WI38 (cell line): ENCODE results near the gene CYP21A2.
"Not testable (repeated sequence)": the region's sequence is repeated elsewhere in the genome, so short reads cannot be mapped to it uniquely, and the experiment has no call there.

Source experiments
- H3K4me3 ChIP-seq: 2 replicates; pipeline ENCODE4 v1.5.1; 2011; ENCODE audit warnings: low read depth, mild to moderate bottlenecking, control low read depth, low read length
- TF ChIP-seq, protein P1 (sequence below): IDR thresholded peaks from 2 replicates; pipeline ENCODE4 v1.5.1; 2012; ENCODE audit warnings: low read depth, mild to moderate bottlenecking, control low read depth, low read length

The CYP21A2 gene

DNA sequence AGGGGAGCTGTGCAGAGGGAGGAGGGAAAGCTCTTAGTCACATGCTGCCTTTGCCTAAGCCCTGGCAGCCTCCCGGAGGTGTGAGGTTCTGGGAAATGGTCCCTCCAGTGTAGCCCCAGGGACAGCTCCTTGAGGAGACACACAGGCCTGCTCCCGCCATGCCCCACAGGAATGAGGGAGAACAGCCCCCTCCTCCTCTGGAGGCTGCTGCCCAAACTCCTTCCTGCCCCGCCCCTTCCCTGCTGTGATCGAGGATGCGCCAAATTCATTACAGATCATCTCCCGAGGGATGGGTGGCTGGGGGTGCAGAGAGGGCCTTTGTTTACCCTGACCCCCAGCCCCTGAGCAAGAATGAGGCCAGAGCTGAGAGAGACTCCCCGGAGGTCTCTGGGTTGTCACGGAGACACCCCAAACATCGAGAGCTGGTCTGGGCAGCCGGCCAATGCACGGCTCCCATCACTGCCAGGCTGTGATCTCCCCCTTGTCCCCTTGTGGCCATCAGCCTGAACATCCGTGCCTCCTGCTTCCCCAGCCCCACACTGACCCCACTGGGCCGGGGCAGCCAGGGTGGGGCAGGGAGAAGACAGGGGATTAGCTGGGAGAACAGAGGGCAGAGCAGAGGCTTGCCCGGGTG is 8.4 kb downstream of the CYP21A2 start:
- no peak overlapping the region for H3K4me3 ChIP-seq
- TF ChIP-seq, protein P1, sequence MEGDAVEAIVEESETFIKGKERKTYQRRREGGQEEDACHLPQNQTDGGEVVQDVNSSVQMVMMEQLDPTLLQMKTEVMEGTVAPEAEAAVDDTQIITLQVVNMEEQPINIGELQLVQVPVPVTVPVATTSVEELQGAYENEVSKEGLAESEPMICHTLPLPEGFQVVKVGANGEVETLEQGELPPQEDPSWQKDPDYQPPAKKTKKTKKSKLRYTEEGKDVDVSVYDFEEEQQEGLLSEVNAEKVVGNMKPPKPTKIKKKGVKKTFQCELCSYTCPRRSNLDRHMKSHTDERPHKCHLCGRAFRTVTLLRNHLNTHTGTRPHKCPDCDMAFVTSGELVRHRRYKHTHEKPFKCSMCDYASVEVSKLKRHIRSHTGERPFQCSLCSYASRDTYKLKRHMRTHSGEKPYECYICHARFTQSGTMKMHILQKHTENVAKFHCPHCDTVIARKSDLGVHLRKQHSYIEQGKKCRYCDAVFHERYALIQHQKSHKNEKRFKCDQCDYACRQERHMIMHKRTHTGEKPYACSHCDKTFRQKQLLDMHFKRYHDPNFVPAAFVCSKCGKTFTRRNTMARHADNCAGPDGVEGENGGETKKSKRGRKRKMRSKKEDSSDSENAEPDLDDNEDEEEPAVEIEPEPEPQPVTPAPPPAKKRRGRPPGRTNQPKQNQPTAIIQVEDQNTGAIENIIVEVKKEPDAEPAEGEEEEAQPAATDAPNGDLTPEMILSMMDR, result no peak

DNA sequence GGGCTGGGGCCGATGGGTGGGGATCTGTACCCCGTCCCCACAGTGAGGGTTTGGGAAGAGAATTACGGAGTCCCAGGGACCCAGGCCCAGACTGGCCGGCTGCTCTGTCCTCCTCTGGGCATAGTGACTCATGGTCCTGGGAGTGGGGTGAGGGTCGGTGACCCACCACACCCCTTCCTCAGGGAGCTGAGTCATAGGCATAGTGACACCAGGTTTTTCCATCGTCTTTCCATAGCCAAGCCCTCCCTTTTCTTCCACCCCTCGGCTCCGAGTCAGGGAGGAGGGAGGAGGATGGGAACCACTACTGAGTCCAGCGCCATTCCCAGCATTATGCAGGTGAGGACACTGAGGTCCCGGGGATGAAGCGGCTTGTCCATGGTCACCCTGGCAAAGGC is 8.9 kb downstream of the CYP21A2 start:
- no peak overlapping the region for H3K4me3 ChIP-seq
- TF ChIP-seq, protein P1, result no peak

DNA sequence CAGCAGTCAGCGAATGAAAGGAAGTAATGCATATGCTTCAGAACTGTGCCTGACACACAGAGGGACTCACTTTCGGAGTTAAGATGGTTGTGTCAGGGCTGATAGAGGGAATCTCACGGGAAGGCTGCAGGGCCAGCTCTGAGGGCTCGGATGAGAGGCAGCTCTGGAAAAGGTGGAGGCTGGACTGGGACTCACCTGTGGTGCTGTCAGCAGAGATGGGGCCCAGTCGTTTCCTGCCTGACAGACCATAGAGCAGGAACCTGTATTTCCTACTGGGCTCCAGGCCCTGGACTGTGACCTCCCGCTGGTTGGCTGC is 9.3 kb downstream of the CYP21A2 start:
- TF ChIP-seq, protein P1, result no peak

DNA sequence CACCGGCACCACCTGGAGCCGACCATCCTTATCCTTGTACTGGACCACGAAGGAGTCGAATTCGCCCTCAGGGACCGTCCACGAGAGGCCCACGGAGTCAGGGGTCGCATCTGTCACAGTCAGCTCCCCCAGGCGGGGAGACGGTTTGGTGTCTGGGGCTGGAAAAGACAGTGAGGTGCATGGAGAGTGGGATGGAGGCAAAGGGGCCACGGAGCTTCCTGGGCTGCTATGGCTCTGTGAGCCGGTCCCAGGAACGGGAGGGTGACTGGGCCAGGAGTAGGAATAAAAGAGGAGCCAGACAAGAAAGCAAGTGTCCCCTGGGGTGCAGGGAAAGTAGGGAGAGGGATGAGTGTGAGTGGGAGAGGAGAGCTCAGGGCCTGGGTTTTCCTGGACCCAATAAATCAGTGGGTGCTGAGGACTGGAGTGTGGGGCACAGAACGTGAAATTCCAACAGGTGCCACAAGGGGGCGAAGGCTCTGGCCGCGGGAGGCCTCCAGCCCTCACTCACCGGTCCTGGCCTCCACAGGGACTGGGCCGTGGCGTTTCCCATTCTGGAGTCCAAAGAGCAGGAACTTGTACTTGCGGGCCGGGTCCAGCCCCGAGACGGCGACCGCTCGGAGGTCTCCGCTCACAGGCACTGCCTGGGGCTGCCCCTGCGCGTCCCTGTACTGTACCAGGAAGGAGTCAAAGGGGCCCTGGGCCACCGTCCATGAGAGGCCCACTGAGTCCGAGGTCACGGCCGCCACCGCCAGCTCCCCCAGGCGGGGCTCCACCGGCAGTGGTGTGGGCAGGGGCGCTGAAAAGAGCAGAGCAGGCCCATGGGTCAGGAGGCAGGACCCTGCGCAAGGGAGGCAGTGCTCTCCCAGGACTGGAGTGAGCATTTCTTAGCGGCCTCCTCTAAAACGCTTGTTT is 9.9 kb downstream of the CYP21A2 start:
- no peak overlapping the region for H3K4me3 ChIP-seq
- TF ChIP-seq, protein P1, result peak; percentile 80

More for the DNA sequence above, 9.3 kb downstream of the CYP21A2 start:
- no peak overlapping the region for H3K4me3 ChIP-seq

DNA sequence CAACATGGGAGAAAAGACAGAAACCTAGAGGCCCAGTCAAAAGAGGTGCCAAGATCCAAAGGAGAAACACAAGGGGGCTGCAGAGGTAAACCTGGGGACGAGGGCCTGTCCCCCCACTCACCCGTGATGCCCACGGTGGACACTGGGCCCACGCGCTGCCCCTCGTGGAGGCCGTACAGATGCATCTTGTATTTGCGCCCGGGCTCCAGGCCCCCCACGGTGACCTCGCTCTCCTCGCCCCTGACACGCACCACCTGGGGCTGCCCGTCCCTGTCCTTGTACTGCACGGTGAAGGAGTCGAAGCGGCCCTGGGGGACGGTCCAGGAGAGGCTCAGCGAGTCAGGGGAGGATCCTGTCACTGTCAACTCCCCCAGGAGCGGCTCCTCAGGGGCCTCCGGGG is 10.9 kb downstream of the CYP21A2 start:
- H3K4me3 ChIP-seq, result not testable (repeated sequence)

DNA sequence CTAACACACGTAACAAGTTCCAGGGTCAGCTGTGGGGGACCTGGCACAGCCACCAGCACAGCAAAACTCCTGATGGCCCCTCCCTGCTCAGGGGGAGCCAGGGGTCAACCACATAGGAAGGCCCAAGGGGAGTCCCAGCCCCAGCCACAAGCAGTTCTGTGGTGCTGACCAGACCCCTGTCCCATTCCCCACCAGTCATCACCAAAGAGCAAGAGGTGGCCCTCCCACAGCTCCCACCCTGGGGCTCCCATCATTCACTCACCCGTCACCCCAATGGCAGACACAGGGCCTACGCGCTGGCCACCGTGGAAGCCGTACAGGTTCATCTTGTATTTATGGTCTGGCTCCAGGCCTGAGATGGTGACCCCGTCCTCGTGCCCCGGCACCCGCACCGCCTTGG is 11.5 kb downstream of the CYP21A2 start:
- H3K4me3 ChIP-seq, result not testable (repeated sequence)

DNA sequence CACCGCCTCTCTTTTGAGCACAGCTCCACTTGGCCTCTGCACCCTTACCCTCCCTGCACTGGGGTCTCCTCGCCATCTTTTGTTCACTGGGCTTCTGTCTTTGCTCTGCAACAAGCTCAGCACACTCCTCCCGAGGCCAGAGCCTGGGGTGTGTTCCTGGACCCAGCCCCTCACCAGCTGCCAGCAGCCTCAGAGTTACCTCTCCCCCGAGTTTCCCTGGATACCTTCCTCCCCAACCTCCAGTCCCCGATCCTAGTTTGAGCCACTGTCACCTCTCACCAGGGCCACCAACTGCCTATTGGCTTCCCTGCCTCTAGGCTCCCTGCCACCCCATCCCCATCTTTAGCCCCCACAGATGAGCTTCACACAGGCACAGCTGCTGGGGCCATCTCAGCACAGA is 12.3 kb downstream of the CYP21A2 start:
- TF ChIP-seq, protein P1, result no peak
- H3K4me3 ChIP-seq, result no peak overlapping the region

DNA sequence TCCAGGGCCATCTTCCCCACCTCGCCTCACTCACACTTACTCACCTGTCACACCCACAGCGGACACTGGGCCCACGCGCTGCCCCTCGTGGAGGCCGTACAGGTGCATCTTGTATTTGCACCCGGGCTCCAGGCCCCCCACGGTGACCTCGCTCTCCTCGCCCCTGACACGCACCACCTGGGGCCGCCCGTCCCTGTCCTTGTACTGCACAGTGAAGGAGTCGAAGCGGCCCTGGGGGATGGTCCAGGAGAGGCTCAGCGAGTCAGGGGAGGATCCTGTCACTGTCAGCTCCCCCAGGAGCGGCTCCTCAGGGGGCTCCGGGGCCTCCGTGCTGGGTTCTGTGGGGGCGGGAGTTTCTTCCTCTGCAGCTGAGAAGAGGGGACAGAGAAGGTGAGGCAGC is 14.4 kb downstream of the CYP21A2 start:
- H3K4me3 ChIP-seq, result not testable (repeated sequence)

DNA sequence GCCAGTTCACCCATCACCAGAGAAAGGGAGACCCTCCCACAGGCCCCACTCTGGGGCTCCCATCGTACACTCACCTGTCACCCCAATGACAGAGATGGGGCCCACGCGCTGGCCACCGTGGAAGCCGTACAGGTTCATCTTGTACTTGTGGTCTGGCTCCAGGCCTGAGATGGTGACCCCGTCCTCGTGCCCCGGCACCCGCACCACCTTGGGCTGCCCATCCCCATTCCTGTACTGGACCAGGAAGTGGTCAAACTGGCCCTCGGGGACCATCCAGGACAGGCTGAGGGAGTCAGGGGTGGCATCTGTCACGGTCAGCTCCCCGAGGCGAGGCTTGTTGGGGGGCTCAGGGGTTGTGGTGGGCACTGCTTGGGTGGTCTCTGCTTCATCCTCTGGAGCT is 15.1 kb downstream of the CYP21A2 start:
- H3K4me3 ChIP-seq, result not testable (repeated sequence)

DNA sequence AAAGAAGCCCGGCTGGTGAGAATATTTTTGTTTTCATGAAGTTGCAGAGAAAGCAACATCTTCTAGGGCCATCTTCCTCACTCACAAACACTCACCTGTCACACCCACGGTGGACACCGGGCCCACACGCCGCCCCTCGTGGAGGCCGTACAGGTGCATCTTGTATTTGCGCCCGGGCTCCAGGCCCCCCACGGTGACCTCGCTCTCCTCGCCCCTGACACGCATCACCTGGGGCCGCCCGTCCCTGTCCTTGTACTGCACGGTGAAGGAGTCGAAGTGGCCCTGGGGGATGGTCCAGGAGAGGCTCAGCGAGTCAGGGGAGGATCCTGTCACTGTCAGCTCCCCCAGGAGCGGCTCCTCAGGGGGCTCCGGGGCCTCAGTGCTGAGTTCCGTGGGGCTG is 17.5 kb downstream of the CYP21A2 start:
- not testable (repeated sequence) for H3K4me3 ChIP-seq
